Stimulated activated CD4-positive, alpha-beta T cell treated with anti-CD3 and anti-CD28 coated beads, Interleukin-1b, Interleukin-23, amount 100 ng/mL, for 1 hour (primary cell): ENCODE results near the gene CMAS.
"Not testable (repeated sequence)": the region's sequence is repeated elsewhere in the genome, so short reads cannot be mapped to it uniquely, and the experiment has no call there.

Source experiments
- DNase-seq, 2 donors: peaks; one replicate each; pipeline ENCODE4 v3.0.0-alpha.2; 2020; ENCODE audit warnings: low read depth in 2 of 2

The CMAS gene

DNA sequence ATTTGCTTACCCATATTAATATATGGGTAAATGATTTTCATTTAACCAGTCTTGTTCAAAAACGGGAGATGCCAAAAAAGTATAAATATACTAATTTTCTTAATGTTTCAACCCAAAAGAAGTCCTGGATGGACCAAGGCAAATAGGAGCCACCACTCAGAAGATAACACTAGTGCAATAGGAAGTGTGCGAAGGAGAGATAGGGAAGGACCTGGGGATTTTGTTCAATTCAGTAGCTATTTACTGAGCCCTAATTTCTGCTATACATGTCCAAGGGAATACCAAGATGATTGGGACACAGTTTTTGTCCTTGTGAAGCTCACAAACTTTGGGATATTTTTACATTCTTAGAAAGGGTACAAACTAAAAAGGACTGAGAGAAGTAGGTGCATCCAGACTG lies 1.5 kb downstream of the CMAS start:
- DNase-seq = no peak

DNA sequence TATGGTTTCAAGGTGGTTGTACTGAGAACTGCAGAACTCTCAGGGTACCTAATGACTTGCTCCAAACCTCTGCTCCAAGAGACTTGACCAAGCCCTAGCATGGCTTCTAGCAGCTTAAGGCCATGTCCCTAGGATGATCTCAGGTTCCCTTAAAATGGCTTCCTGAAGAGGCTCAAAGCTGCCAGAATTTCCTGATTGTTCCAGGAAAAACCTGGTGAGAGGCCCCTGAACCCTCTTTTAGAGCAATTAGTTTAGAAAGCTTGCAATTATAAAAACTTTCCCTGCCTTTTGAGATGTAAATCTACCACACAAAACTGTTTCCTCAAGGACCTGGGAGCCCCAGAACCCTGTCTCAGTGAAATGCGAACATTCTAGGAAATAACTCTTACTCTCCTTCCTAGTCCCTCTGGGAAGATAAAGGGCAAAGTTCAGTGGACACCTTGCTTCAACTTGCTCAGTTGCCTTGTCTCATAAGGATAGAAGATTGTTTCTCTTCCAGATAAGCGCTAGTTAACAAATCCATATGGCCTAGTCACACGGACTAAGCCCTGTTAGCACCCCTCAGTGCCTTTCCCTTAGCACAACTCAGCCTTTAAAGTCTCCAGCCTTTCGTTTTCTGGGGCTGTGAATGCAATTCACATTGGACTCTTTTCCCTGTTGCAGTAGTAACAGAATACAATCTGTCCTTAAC lies 2.5 kb downstream of the CMAS start:
- DNase-seq = no peak

DNA sequence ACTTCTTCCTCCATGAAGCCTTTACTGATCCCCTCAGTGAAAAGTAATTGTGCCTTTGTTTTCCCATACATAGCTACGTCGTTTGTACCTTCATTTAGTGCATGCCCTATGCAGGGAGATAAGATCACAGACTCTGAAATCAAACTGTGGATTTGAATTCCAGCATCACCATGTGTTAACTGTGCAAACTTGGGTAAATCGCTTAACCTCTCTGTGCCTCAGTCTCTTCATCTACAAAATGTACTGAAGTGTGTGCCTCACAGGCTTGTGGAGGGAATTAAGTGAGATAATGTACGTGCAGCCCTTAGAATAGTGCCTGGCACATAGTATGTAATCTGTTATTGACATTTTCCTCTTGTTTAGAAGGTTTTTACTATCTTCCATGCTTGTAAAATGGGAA lies 4.1 kb downstream of the CMAS start:
- DNase-seq = no peak

DNA sequence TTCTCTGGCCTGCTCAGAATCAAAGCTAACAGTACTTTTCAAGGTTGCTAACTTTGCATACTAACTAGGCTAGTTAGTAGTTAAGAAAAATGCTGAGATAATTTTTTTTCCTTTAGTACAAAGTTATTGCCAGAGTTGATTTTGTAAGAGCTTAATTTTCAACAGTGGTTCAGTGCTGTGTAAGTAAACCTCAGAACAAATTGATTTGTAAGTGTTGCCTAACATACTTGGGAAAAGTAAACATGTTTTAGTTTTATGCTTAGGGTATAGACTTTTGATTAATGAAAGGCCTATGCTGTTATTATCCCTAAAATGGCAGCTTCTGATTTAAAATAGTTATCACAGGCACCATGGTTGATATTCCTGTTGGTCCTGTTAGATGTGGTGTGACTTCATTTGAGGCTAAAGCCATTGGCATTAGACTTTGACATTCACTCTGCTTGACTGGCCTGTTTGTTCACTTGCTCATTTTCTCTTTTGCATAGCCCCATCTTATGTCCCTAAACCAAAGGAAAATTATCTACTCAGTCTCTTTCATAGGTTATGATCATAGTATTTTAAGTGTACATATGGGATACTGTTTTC lies 5.2 kb downstream of the CMAS start:
- DNase-seq = no peak

DNA sequence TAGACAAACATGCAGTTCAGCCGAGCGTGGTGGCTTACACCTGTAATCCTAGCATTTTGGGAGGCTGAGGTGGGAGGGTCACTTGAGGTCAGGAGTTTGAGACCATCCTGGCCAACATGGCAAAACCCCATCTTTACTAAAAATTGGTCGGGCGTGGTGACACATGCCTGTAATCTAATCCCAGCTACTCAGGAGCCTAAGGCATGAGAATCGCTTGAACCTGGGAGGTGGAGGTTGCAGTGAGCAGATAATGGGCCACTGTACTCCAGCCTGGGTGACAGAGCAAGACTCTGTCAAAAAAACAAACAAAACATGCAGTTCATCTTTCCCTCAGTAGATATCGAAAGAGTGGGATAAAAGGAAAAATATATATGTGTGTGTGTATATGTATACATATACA lies 7.0 kb downstream of the CMAS start:
- not testable (repeated sequence) for DNase-seq

DNA sequence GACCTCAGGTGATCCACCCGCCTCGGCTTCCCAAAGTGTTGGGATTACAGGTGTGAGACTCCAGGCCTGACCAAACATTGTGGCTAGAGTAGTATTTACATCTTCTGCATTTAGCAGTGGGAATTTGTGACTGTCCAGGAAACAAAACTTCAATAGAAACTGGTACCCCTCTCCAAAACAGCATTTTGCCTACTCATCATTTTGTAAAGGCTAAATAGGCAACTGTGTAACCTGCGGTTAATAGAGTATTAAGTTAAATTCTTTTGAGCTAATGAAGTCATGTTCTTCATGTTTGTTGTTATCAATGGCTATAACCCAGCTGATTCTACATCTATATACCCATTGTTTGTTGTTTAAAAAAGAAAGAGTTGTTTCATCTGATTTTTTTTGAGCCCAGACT lies 8.1 kb downstream of the CMAS start:
- no peak for DNase-seq

DNA sequence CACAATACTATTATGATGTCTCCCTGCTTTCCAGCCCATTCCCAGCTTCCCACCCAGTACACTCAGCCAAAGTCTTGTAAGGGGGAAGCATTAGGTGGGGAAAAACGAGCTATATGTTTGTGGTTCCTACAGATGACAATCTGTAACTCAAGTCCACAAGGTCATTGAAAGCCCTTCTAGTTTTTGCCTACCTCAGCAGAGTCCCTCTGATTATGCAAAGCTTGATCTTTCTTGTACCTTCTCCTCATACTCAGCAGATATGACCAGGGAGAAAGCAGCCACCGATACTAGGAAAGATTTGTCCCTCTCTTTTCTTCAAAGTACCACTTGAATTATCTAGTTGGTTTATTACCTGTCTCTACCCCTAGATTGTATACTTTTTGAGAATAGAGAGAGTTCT lies 10.6 kb downstream of the CMAS start:
- DNase-seq = no peak

DNA sequence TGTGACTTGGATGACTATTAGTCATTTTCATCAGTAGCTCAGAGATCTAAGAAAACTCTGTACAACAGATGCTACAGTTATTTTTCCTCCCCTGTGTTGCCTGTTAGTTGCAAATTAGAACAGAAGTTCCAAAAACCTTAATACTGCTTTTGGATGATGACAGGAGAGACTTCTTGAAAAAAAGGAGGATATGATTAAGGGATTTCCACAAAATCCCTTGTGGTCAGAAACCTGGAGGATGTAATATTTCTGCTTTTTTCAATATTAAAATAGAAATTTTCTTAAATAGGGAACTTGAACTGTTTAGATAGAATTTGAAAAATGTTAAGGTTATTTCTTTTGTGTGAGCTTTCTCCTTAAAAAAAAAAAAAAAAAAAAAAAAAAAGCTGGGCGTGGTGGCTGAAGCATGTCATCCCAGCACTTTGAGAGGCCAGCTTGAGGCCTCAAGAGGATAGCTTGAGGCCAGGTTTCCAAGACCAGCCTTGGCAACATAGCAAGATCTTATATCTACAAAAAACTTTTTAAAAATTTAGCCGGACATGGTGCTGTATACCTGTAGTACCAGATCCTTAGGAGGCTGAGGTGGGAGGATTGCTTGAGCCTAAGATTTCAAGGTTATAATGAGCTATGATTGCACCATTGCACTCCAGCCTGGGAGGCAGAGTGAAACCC lies 14.1 kb downstream of the CMAS start:
- no peak for DNase-seq

DNA sequence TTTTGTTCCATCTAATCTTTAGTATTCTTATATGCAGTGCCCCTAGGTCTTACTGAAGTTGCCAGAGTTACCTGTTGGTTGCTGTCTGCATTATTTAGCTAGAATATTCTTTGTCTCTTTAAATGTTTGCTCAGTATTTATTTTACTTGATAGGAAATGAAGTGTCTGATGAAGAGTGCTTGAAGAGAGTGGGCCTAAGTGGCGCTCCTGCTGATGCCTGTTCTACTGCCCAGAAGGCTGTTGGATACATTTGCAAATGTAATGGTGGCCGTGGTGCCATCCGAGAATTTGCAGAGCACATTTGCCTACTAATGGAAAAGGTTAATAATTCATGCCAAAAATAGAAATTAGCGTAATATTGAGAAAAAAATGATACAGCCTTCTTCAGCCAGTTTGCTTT lies 18.9 kb downstream of the CMAS start:
- DNase-seq = no peak

DNA sequence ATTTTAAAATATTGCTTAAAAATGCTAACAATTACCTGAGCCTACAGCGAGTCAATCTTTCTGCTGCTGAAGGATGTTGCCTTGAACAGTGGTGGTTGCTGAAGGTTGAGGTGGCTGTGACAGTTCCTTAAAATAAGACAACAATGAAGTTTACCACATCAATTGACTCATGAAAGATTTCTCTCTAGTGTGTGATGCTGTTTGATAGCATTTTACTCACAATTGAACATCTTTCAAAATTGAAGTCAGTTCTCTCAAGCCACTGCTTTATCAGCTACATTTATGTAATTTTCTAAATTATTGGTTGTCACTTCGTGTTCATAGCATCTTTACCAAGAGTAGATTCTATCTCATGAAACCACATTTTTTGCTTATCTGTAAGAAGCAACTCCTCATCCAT lies 20.3 kb downstream of the CMAS start:
- DNase-seq = no peak

DNA sequence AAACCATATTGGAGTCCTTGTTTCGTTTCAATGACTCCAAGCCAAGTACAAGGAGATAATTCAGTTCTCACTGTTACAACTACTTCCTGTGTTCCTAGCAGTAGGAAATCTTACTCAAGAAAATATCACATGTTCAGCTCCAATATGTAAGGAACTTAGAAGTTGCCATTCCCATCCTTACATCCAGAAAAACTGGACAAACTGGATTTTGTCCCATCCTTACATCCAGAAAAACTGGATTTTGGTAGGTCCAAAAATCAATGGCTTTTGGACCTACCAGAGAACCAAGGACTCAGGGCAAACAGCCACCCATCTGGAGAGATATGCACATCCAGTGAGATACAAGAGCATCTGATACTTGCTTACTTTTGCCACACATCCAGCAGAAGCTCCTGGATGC lies 23.8 kb downstream of the CMAS start:
- no peak for DNase-seq

DNA sequence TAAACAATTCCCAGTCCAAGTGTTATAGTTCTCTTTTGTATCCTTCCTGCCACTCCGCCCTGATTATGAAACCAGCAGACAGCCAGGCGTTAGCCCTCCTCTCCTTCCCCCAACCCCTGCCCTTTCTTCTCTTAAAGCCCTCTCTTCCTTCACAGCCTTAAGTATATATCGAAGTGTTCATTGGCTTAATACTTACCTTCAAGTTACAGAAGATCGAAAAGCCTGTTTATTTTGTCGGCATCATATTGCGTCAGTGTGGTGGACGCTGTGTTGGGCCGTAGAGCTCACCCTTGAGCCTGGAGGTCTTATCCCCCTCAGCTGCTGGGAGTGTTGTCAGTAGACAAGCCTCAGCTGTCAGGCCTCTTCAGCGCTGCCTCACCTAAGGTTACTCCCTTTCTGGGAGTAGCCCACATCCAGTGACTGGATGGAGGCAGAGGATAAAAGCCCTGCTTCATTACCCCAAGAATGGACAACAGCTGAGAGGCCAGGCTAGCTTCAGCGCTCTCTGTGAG lies 36.2 kb downstream of the CMAS start:
- no peak for DNase-seq

DNA sequence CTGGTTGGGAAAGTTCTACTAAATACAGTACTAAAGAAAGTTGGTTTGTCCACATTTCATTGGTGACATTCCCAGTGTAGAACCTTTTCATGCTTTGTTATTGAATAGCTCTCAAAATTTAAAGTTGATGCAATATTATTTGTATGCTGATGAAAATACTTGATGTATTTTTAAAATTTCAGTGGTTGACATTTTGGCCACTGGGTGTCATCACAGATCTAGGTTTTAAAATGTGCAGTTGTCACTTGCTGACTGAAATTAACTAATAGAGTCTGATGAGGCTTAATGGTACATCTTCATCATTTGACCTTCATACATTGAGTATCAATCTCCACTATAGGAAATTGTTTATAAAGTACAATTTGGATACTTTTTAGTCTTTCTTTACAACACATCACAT lies 37.1 kb downstream of the CMAS start:
- no peak for DNase-seq

DNA sequence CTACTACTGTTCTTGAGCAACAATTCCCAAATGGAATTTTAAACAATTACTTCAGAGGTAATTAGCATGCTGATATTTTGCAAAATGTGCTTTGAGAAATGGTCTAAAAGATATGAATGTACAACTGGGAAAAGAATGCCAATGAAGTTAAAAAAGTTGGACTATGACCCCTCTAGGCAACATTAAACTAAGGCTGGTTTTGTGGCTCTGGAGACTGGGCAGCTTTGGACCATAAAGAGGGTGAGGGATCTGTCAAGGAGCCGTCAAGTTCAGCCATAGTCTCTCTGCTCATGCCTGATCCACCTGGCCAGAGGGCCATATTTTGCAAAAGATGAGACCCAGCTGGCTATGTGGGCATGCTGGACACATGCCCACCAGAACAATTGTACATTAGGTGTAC lies 38.8 kb downstream of the CMAS start:
- no peak for DNase-seq

DNA sequence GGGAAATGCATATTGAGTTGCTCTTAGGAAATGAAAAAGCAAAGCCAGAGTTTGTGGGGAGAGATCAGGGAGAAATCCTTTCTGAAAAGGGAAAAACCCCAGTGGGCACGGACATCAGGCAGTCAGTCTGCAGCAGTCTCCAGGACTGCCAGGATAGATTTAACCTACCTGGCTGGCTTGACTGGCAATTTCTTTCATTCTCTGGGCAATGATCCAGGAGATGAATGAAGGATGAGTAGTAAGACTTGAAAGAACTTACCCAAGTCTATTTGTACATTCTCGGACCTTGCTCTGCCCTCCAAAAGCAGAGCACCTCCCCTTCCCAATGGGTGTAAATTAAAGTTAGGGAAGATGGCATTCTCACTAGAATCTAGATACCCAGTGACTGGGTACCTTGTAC lies 42.9 kb downstream of the CMAS start:
- DNase-seq = no peak

DNA sequence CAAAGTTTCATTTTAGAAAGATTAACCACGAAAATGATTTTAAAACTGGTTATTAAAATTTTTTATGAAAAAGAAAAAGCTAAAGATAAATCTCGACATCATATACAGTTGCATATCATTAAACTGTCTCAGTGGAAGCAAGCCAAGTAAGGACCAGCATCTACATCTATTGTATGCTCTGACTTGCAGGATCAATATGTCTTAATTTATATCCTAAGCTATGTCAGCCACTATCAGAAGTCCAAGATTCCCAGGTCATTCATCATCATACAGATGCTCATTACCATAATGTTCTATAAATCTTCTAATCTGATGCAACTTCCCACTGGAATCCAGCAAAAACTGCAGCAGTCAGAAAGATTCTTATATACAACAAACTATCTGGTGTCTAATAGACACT lies 43.5 kb downstream of the CMAS start:
- no peak for DNase-seq

DNA sequence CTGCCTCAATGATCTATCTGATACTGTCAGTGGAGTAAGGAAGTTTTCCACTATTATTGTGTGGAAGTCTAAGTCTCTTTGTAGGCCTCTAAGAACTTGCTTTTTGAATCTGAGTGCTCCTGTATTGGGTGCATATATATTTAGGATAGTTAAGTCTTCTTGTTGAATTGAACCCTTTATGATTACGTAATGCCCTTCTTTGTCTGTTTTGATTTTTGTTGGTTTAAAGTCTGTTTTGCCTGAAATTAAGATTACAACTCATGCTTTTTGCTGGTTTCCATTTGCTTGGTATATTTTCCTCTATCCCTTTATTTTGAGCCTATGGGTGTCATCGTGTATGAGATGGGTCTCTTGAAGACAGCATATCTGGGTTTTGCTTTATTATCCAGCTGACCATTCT lies 53.0 kb downstream of the CMAS start:
- DNase-seq = not testable (repeated sequence)

DNA sequence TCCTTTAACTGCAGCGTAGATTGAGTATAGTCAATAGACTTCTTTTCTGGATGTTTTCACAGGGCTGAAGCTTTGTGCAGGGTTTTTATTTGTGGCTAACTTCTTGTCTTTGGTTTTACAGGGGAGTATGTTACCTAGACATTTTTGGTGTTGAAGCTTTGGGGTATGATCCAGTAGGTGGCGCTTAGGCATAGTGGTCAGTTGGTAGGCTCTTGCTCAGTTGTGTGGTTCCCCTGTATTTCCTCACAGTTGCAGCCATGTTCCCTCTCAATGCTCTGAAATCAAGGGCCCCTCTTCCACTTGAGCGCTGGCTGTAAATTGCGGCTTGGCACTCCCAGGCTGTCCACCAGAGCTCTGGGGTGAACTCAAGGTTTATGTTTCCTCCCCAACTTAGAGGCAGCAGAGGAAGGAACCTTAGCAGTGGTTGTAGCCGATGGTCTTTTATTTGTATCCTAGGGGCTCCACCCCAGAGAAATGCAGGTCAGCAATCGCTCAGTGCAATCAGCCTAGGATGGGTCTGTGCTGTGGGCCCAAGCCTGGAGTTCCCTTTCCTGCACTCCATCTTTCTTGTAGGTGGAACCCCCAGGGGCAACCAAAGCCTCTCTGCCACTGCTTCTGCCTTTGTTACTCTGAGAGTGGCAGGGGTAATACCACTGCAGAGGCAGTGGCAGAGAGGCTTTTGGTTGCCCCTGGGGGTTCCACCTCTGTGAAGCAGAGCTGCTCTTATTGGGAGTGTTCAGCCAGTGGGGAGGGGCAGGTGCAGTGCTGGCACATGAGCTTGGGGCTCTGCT lies 55.1 kb downstream of the CMAS start:
- DNase-seq = peak in 1 of 2 donors; percentile 20

DNA sequence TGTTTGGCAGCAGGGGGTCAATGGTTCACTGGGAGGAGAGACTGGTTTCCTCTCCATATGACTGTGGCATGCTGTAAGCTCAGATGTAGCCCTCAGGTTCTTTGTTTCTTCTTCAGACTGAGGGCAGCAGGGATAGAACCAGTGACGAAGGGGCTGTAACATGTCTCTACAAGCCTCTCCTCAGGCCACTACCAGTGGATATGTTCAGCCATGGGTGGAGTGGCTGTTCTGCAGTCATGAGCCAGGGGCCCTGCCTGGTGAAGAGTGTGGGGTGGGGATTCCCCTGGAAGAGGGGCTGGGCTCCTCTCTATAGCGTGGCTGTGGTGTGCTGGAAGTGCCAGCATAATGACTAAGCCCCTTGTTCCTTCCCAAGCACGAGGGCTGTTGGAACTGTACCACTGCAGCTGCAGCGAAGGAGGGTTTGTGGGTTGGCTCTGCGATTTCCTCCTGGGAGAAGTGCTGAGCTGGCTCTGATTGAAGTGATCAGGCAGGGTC lies 55.8 kb downstream of the CMAS start:
- no peak for DNase-seq

DNA sequence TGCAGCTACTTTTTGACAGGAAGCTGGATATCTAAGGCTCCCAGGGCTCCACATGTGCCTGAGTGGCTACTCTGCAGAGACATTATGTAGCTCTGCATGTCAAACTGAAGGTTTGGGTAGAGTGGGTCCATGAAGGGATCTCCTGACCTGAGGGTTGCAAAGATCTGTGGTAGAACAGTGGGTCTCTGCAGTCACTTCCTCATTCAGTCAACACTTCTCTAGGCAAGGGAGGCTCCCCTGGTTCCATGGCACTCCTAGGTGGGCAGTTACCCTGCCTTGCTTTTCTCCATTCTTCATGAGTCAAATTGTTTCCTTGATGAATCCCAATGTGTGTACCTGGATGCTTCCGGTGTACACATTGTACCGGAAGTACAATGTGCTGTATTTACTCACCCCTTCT lies 57.4 kb downstream of the CMAS start:
- DNase-seq = no peak

DNA sequence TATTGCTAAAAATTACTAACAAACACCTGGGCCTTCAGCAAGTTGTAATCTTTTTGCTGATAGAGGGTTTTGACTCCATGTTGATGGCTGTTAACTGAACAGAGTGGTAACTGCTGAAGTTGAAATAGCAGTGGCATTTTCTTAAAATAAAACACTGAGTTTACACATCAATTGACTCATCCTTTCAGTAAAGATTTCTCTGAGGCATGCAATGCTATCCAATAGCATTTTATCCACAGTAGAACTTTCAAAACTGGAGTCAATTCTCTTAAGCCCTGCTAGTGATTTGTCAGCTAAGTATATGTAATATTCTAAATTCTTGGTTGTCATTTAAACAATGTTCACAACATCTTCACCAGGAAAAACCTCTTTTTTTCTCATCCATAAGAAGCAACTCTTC lies 59.5 kb downstream of the CMAS start:
- no peak for DNase-seq

DNA sequence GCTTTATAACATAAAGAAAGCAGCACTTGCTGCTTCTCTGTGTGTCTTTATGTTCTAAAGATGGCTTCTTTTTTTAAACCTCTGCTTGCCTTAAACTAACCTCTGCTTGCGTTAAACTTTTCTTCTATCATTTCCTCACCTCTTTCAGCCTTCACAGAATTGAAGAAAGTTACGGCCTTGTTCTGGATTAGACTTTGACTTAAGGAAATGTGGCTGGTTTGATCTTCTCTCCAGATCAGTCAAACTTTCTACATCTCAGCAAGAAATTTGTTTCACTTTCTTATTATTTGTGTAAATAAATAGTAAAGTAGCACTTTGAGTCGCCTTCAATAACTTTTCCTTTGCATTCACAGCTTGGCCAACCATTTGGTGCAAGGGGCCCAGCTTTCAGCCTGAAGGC lies 64.2 kb downstream of the CMAS start:
- DNase-seq = no peak
